HCT116 (cell line): ENCODE measurements around the gene SORCS2. TPM values are rescaled to one million over a fixed set of nuclear protein-coding genes. Genes with fewer than 3 reads are reported as not detected.

ENCODE experiments used
- ATAC-seq: fragments of 200-7000 bp; cut with Tn5 transposase; 2 replicates; pipeline ENCODE4 v1.9.1; 2020; ENCODE audit warnings: mild to moderate bottlenecking, moderate library complexity
- BruUV-seq: library from RNA; stranded (reverse); fragments of 400-500 nt; replicated peaks from 2 replicates; lab custom pipeline; 2021; lab: Mats Ljungman, UMichigan
- CTCF ChIA-PET: fragments of 300-600 bp; sonication (Branson Sonifier 250); formaldehyde crosslinking; loops from one replicate; lab custom pipeline; 2021; ENCODE audit warnings: antibody characterized with exemption; lab: Charles Lee
- POLR2A ChIA-PET: fragments of 300-600, 350-600 bp; sonication (Branson Sonifier 250); formaldehyde crosslinking; loops from one replicate; lab custom pipeline; 2021; ENCODE audit warnings: antibody characterized with exemption; lab: Charles Lee
- RAD21 ChIA-PET, 2 experiments: fragments of 300-600 bp; sonication (Branson Sonifier 250); formaldehyde crosslinking; loops; one replicate each; lab custom pipeline; 2023; ENCODE audit warnings: low total read pairs in 2 of 2; ENCODE audit not compliant: uncharacterized antibody in 2 of 2, unreplicated experiment in 2 of 2, low non-redundant PET in 1 of 2; lab: Charles Lee
- DNase-seq: peaks from one replicate; pipeline ENCODE4 v3.0.0-alpha.2; 2010; ENCODE audit warnings: low read depth, low spot score
- H2AFZ ChIP-seq: fragments of 200-600 bp; shearing (Covaris generic), sonication (generic); 2 replicates; pipeline ENCODE4 v1.6.1; 2017; ENCODE audit warnings: low read depth, mixed run types, mixed read lengths, antibody characterized with exemption, low read length; ENCODE audit not compliant: poor library complexity, severe bottlenecking
- H3K27ac ChIP-seq: 2 replicates; pipeline ENCODE4 v1.5.1; 2012; ENCODE audit warnings: low read depth, low read length
- H3K27me3 ChIP-seq: fragments of 200-600 bp; sonication (generic); 2 replicates; pipeline ENCODE4 v1.6.1; 2016; ENCODE audit warnings: mixed run types, low read length, mixed read lengths; ENCODE audit not compliant: insufficient read depth
- H3K36me3 ChIP-seq, 2 experiments: fragments of 200-500 bp in 1 of 2; fragments of 200-600 bp in 1 of 2; sonication (Bioruptor generic) in 1 of 2; sonication (generic) in 1 of 2; 2 replicates each; pipeline versions ENCODE4 v1.5.1 to v1.6.1; 2014 to 2016; ENCODE audit warnings: low read length in 2 of 2, inconsistent platforms in 1 of 2, mixed read lengths in 1 of 2, mixed run types in 1 of 2; ENCODE audit not compliant: insufficient read depth in 2 of 2, control insufficient read depth in 1 of 2
- H3K4me1 ChIP-seq, 2 experiments: fragments of 200-600 bp in 1 of 2; sonication (generic) in 1 of 2; 2 replicates each; pipeline versions ENCODE4 v1.5.1 to v1.6.1; 2012 to 2017; ENCODE audit warnings: low read length in 2 of 2, inconsistent platforms in 1 of 2, mild to moderate bottlenecking in 1 of 2, mixed read lengths in 1 of 2, mixed run types in 1 of 2, moderate library complexity in 1 of 2; ENCODE audit not compliant: insufficient read depth in 2 of 2, control insufficient read depth in 1 of 2
- H3K4me2 ChIP-seq: fragments of 200-600 bp; sonication (generic); 2 replicates; pipeline ENCODE4 v1.6.1; 2017; ENCODE audit warnings: mixed run types, low read length, mixed read lengths
- H3K4me3 ChIP-seq, 2 experiments: fragments of 200-600 bp in 1 of 2; sonication (generic) in 1 of 2; replicated peaks in 1 of 2; 2 replicates each; pipeline ENCODE4 v1.5.1; 2011 to 2016; ENCODE audit warnings: low read length in 2 of 2, control low read depth in 1 of 2, low read depth in 1 of 2, mild to moderate bottlenecking in 1 of 2, mixed read lengths in 1 of 2, mixed run types in 1 of 2
- H3K79me2 ChIP-seq: fragments of 200-600 bp; sonication (generic); 2 replicates; pipeline ENCODE4 v1.6.1; 2017; ENCODE audit warnings: mild to moderate bottlenecking, mixed run types, low read length, moderate library complexity, mixed read lengths; ENCODE audit not compliant: insufficient read depth
- H3K9ac ChIP-seq: fragments of 200-600 bp; sonication (generic); 2 replicates; pipeline ENCODE4 v1.6.1; 2016; ENCODE audit warnings: low read length, mixed read lengths
- H3K9me2 ChIP-seq: fragments of 200-600 bp; sonication (generic), shearing (Covaris generic); 2 replicates; pipeline ENCODE4 v1.6.1; 2017; ENCODE audit warnings: mixed run types, mild to moderate bottlenecking, moderate library complexity; ENCODE audit not compliant: insufficient read depth
- H3K9me3 ChIP-seq, 2 experiments: fragments of 200-500 bp in 1 of 2; fragments of 200-600 bp in 1 of 2; sonication (Bioruptor generic) in 1 of 2; sonication (generic) in 1 of 2; 2 replicates each; pipeline ENCODE4 v1.6.1; 2014 to 2017; ENCODE audit warnings: low read length in 2 of 2, mixed read lengths in 2 of 2, inconsistent platforms in 1 of 2, low read depth in 1 of 2, mild to moderate bottlenecking in 1 of 2, mixed run types in 1 of 2, moderate library complexity in 1 of 2; ENCODE audit not compliant: control insufficient read depth in 1 of 2, insufficient read depth in 1 of 2
- H4K20me1 ChIP-seq: fragments of 200-600 bp; sonication (generic), shearing (Covaris generic); 2 replicates; pipeline ENCODE4 v1.6.1; 2017; ENCODE audit warnings: mixed run types, mild to moderate bottlenecking, moderate library complexity; ENCODE audit not compliant: insufficient read depth
- ATF3 ChIP-seq: IDR thresholded peaks from 2 replicates; pipeline ENCODE4 v1.6.1; 2012
- CBX3 ChIP-seq: IDR thresholded peaks from 2 replicates; pipeline ENCODE4 v1.6.1; 2012; ENCODE audit warnings: low read depth
- CEBPB ChIP-seq: IDR thresholded peaks from 2 replicates; pipeline ENCODE4 v1.6.1; 2012; ENCODE audit warnings: low read depth
- CTCF ChIP-seq, 3 experiments: fragments of 200-600 bp in 1 of 3; sonication (generic) in 1 of 3; IDR thresholded peaks in 2 of 3; conservative IDR thresholded peaks in 1 of 3; 2 replicates each; pipeline ENCODE4 v1.5.1; 2012 to 2017; ENCODE audit warnings: low read depth in 2 of 3, low read length in 2 of 3, antibody characterized with exemption in 1 of 3, borderline replicate concordance in 1 of 3, control low read depth in 1 of 3, mild to moderate bottlenecking in 1 of 3, mixed read lengths in 1 of 3, mixed run types in 1 of 3, moderate library complexity in 1 of 3; ENCODE audit not compliant: insufficient read depth in 1 of 3
- ELF1 ChIP-seq: IDR thresholded peaks from 2 replicates; pipeline ENCODE4 v1.6.1; 2012; ENCODE audit warnings: low read depth, borderline replicate concordance
- EZH2 ChIP-seq: fragments of 200-600 bp; sonication (generic); IDR thresholded peaks from 2 replicates; pipeline ENCODE4 v1.6.1; 2017; ENCODE audit warnings: antibody characterized with exemption, mixed run types
- EZH2phosphoT487 ChIP-seq: fragments of 200-600 bp; IDR thresholded peaks from 2 replicates; pipeline ENCODE4 v1.6.1; 2018; ENCODE audit warnings: antibody characterized with exemption, borderline replicate concordance
- MAX ChIP-seq: IDR thresholded peaks from 2 replicates; pipeline ENCODE4 v1.6.1; 2012
- POLR2A ChIP-seq: IDR thresholded peaks from 2 replicates; pipeline ENCODE4 v1.7.0; 2011; ENCODE audit warnings: borderline replicate concordance; ENCODE audit not compliant: insufficient read depth, insufficient read length; ENCODE audit errors: extremely low read depth
- RAD21 ChIP-seq: IDR thresholded peaks from 2 replicates; pipeline ENCODE4 v1.6.1; 2012; ENCODE audit warnings: low read depth, mild to moderate bottlenecking
- SIN3A ChIP-seq: IDR thresholded peaks from 2 replicates; pipeline ENCODE4 v1.6.1; 2012; ENCODE audit warnings: low read depth
- SP1 ChIP-seq: IDR thresholded peaks from 2 replicates; pipeline ENCODE4 v1.6.1; 2012; ENCODE audit warnings: low read depth
- TCF7L2 ChIP-seq: IDR thresholded peaks from 2 replicates; pipeline ENCODE4 v1.7.0; 2011; ENCODE audit warnings: borderline replicate concordance, inconsistent platforms; ENCODE audit not compliant: insufficient read depth, insufficient read length; ENCODE audit errors: extremely low read depth
- YY1 ChIP-seq: IDR thresholded peaks from 2 replicates; pipeline ENCODE4 v1.6.1; 2011; ENCODE audit warnings: low read length, low read depth, moderate library complexity, mild to moderate bottlenecking; ENCODE audit not compliant: insufficient replicate concordance; ENCODE audit errors: extremely low read depth
- ZBTB33 ChIP-seq: IDR thresholded peaks from 2 replicates; pipeline ENCODE4 v1.6.1; 2011; ENCODE audit warnings: mild to moderate bottlenecking, low read length, moderate library complexity; ENCODE audit not compliant: insufficient replicate concordance; ENCODE audit errors: extremely low read depth
- ZFX ChIP-seq: fragments of 450-650 bp; IDR thresholded peaks from 2 replicates; pipeline ENCODE4 v1.6.1; 2017
- ZNF274 ChIP-seq: fragments of 200-500 bp; sonication (Bioruptor generic); IDR thresholded peaks from 2 replicates; pipeline ENCODE4 v1.6.1; 2014; ENCODE audit warnings: mild to moderate bottlenecking, low read depth, low read length, inconsistent platforms
- intact Hi-C: fragments of 100-400 bp; cut with micrococcal nuclease; formaldehyde crosslinking; loops from 2 replicates; pipeline ENCODE4 v1.10.0; 2022
- total RNA-seq: library from RNA; stranded (reverse); gene quantifications from one replicate; pipeline ENCODE4 v1.2.1, GENCODE V29; 2021; ENCODE audit not compliant: unreplicated experiment

SORCS2 gene
- total RNA-seq, 1 experiment from 2014 or later, result 0.37 TPM

GRCh38 chr4:7241597-7242125 lies 49.3 kb downstream of the SORCS2 start:
- POLR2A ChIA-PET, result no interaction called here

GRCh38 chr4:7242766-7243165 lies 50.4 kb downstream of the SORCS2 start:
- H3K9me3 ChIP-seq, result peaks cover 4 to 8% of the 10 kb centered on the region in 2 experiments; a peak in 3 of 4 replicates
- no peak for ATAC-seq
- no peaks in the 10 kb centered on the region for H3K9me2 ChIP-seq
- CTCF ChIA-PET, result no interaction called here
- no peak overlapping the region for H3K27ac ChIP-seq
- no peak overlapping the region for H2AFZ ChIP-seq
- H4K20me1 ChIP-seq, result no peaks in the 10 kb centered on the region
- H3K79me2 ChIP-seq, result no peaks in the 10 kb centered on the region
- intact Hi-C loops, result no loop called here
- no peaks in the 10 kb centered on the region for H3K27me3 ChIP-seq
- H3K36me3 ChIP-seq, result no peaks in the 10 kb centered on the region
- H3K9ac ChIP-seq, result no peak overlapping the region
- POLR2A ChIA-PET, result no interaction called here
- no peaks in the 10 kb centered on the region for H3K4me1 ChIP-seq
- no peak overlapping the region for H3K4me3 ChIP-seq
- no peak for DNase-seq
- H3K4me2 ChIP-seq, result no peak overlapping the region
- no TSS peak for BruUV-seq
- RAD21 ChIA-PET, result no interaction called here
- no peak for TF ChIP-seq SIN3A
- TF ChIP-seq RAD21, result no peak
- TF ChIP-seq ZBTB33, result no peak
- no peak for TF ChIP-seq CBX3
- TF ChIP-seq ELF1, result no peak
- TF ChIP-seq EZH2phosphoT487, result no peak
- no peak for TF ChIP-seq YY1
- TF ChIP-seq CTCF (IDR thresholded peaks at IDR 0.05 in 2 of 3, conservative IDR thresholded peaks at IDR 0.05 in 1 of 3; ENCODE audit: borderline replicate concordance in 1 of 3, insufficient read depth in 1 of 3, low read depth in 2 of 3, low read length in 2 of 3), result no peak

More at GRCh38 chr4:7241597-7242125, 49.3 kb downstream of the SORCS2 start:
- Histone ChIP-seq H3K9me2 (no peaks in the 10 kb centered on the region), H3K4me2 (no peak overlapping the region)
- no peak for TF ChIP-seq ZNF274
- no peak for TF ChIP-seq ELF1
- no peak for TF ChIP-seq POLR2A
- TF ChIP-seq RAD21, result no peak
- no peak for TF ChIP-seq ZFX
- no peak for TF ChIP-seq CBX3
- TF ChIP-seq EZH2phosphoT487, result no peak
- no peak for TF ChIP-seq ATF3
- no peak for TF ChIP-seq YY1
- TF ChIP-seq TCF7L2, result no peak
- no peak for TF ChIP-seq CEBPB
- TF ChIP-seq SP1, result no peak
- TF ChIP-seq EZH2, result no peak
- no peak for TF ChIP-seq MAX
- TF ChIP-seq, all 23 proteins: peak for 0
- H4K20me1 ChIP-seq, result no peaks in the 10 kb centered on the region
- no TSS peak for BruUV-seq
- no peak overlapping the region for H3K27ac ChIP-seq
- ATAC-seq (no peak), DNase-seq (no peak)
- H3K36me3 ChIP-seq, result no peaks in the 10 kb centered on the region
- no peaks in the 10 kb centered on the region for H3K4me1 ChIP-seq
- no peaks in the 10 kb centered on the region for H3K79me2 ChIP-seq
- ChIA-PET CTCF (no interaction called here), RAD21 (no interaction called here)
- H3K9ac ChIP-seq, result no peak overlapping the region
- no peak overlapping the region for H2AFZ ChIP-seq
- H3K4me3 ChIP-seq, result no peak overlapping the region
- intact Hi-C loops, result no loop called here
- H3K27me3 ChIP-seq, result no peaks in the 10 kb centered on the region
- peaks cover 4 to 8% of the 10 kb centered on the region in 2 experiments; a peak in 3 of 4 replicates for H3K9me3 ChIP-seq
